OCI-LY3 (cell line): ENCODE results near the gene PPP1R37.

Source experiments
- H2AFZ ChIP-seq: fragments of 200-600, 300-600 bp; shearing (Covaris generic); 2 replicates; pipeline ENCODE4 v1.6.0; 2014; ENCODE audit warnings: antibody characterized with exemption, low read depth, low read length
- H3K27ac ChIP-seq: fragments of 200-600, 300-600 bp; sonication (generic); 2 replicates; pipeline ENCODE4 v1.5.1; 2014; ENCODE audit warnings: mild to moderate bottlenecking, low read length, moderate library complexity, mixed read lengths
- H3K27me3 ChIP-seq: fragments of 200-600, 300-600 bp; sonication (generic); 2 replicates; pipeline ENCODE4 v1.6.1; 2014; ENCODE audit warnings: low read depth, low read length, mixed read lengths
- H3K36me3 ChIP-seq: fragments of 200-600, 300-600 bp; sonication (generic); replicated peaks from 2 replicates; pipeline ENCODE3; 2014; ENCODE audit warnings: low read depth, low read length, mixed read lengths
- H3K4me1 ChIP-seq: fragments of 300-600, 200-600 bp; sonication (generic); 2 replicates; pipeline ENCODE4 v1.6.1; 2014; ENCODE audit warnings: low read length, mixed read lengths
- H3K4me2 ChIP-seq: fragments of 200-600, 300-600 bp; sonication (generic); 2 replicates; pipeline ENCODE4 v1.6.1; 2014; ENCODE audit warnings: low read length, mixed read lengths
- H3K4me3 ChIP-seq: fragments of 300-600, 200-600 bp; sonication (generic); 2 replicates; pipeline ENCODE4 v1.5.1; 2014; ENCODE audit warnings: antibody characterized with exemption, mild to moderate bottlenecking, low read length, moderate library complexity
- H3K79me2 ChIP-seq: fragments of 300-600, 200-600 bp; shearing (Covaris generic); 2 replicates; pipeline ENCODE4 v1.6.1; 2014; ENCODE audit warnings: mild to moderate bottlenecking, low read length, mixed read lengths
- H3K9ac ChIP-seq: fragments of 300-600, 200-600 bp; shearing (Covaris generic); 2 replicates; pipeline ENCODE4 v1.6.0; 2014; ENCODE audit warnings: mild to moderate bottlenecking, low read length, moderate library complexity
- H3K9me3 ChIP-seq: fragments of 200-600, 300-600 bp; shearing (Covaris generic); 2 replicates; pipeline ENCODE4 v1.6.1; 2014; ENCODE audit warnings: low read length, mixed read lengths; ENCODE audit not compliant: insufficient read depth
- H4K20me1 ChIP-seq: fragments of 200-600, 300-600 bp; sonication (generic); 2 replicates; pipeline ENCODE4 v1.6.1; 2016; ENCODE audit warnings: low read length, mixed read lengths; ENCODE audit not compliant: insufficient read depth
- CTCF ChIP-seq: fragments of 200-600, 300-600 bp; sonication (generic); IDR thresholded peaks from 2 replicates; pipeline ENCODE4 v1.5.1; 2014; ENCODE audit warnings: antibody characterized with exemption, low read length, low read depth
- EZH2phosphoT487 ChIP-seq: fragments of 200-600 bp; shearing (Covaris generic); IDR thresholded peaks from 2 replicates; pipeline ENCODE4 v1.6.1; 2018; ENCODE audit warnings: antibody characterized with exemption, mixed run types, low read depth

Gene PPP1R37

GRCh38 chr19:45128146-45128545, 35.2 kb downstream of the PPP1R37 start:
- Histone ChIP-seq H2AFZ (no peak overlapping the region), H4K20me1 (peaks cover 11% of the 10 kb centered on the region; the same call in 1 of the 2 replicates), H3K9me3 (no peaks in the 10 kb centered on the region), H3K4me2 (no peak overlapping the region), H3K36me3 (no peaks in the 10 kb centered on the region), H3K4me1 (peaks cover 4% of the 10 kb centered on the region), H3K9ac (no peak overlapping the region), H3K27ac (no peak overlapping the region), H3K27me3 (no peaks in the 10 kb centered on the region), H3K79me2 (peaks cover 27% of the 10 kb centered on the region), H3K4me3 (no peak overlapping the region)
- no peak for TF ChIP-seq CTCF
- no peak for TF ChIP-seq EZH2phosphoT487

DNA sequence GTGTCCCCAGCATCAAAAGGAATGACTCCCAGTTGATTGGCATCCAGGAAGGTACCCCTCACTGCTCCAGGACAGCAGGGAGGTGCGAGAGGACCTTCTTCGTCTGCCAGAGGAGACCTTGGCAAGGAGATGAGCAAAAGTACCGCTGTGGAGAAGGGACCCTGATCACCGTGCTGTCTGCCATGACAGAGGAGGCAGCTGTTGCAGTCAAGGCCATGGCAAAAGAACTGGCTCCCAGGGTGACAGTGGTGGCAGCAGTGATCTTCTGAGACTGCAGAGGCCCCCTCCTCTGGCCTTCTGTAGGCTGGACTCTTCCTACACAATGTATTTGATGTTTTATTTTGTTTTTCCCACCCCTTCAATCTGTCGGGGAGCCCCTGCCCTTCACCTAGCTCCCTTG, 35.8 kb downstream of the PPP1R37 start:
- H3K4me1 ChIP-seq, result peaks cover 4% of the 10 kb centered on the region
- no peaks in the 10 kb centered on the region for H3K27me3 ChIP-seq
- H3K4me2 ChIP-seq, result no peak overlapping the region
- no peak overlapping the region for H3K4me3 ChIP-seq
- H3K9ac ChIP-seq, result no peak overlapping the region
- H4K20me1 ChIP-seq, result peaks cover 9% of the 10 kb centered on the region; the same call in 1 of the 2 replicates
- H2AFZ ChIP-seq, result no peak overlapping the region
- no peak for TF ChIP-seq EZH2phosphoT487
- TF ChIP-seq CTCF, result no peak
- H3K27ac ChIP-seq, result no peak overlapping the region
- H3K79me2 ChIP-seq, result peaks cover 27% of the 10 kb centered on the region
- H3K36me3 ChIP-seq, result no peaks in the 10 kb centered on the region
- H3K9me3 ChIP-seq, result no peaks in the 10 kb centered on the region

DNA sequence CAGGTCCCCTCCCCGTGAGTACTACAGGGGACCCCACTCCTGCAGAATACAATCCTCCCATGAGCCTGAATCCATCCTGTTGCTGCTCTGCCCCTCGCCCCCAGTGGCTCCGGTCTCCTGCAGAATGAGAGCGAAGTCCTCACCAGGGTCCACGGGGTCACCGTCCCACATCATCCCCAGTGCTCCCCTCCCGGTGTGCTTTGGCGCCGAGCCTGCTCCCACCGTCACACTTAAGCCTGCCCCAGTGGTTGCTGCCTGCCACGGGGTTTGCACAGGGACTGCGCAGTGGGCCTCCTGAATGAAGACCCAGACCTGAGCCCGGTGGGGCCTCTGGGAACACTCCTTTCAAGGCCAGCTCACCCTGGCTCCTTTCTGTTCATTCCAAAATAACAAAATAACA, 37.3 kb downstream of the PPP1R37 start:
- Histone ChIP-seq H3K36me3 (peaks cover under 1% of the 10 kb centered on the region), H3K79me2 (peaks cover 26% of the 10 kb centered on the region), H4K20me1 (peaks cover 6% of the 10 kb centered on the region; the same call in 1 of the 2 replicates), H3K4me2 (no peak overlapping the region), H3K9ac (no peak overlapping the region), H3K4me3 (no peak overlapping the region), H3K27ac (no peak overlapping the region), H3K9me3 (no peaks in the 10 kb centered on the region), H2AFZ (no peak overlapping the region), H3K4me1 (peaks cover 4% of the 10 kb centered on the region), H3K27me3 (no peaks in the 10 kb centered on the region)
- TF ChIP-seq EZH2phosphoT487, result no peak
- no peak for TF ChIP-seq CTCF

DNA sequence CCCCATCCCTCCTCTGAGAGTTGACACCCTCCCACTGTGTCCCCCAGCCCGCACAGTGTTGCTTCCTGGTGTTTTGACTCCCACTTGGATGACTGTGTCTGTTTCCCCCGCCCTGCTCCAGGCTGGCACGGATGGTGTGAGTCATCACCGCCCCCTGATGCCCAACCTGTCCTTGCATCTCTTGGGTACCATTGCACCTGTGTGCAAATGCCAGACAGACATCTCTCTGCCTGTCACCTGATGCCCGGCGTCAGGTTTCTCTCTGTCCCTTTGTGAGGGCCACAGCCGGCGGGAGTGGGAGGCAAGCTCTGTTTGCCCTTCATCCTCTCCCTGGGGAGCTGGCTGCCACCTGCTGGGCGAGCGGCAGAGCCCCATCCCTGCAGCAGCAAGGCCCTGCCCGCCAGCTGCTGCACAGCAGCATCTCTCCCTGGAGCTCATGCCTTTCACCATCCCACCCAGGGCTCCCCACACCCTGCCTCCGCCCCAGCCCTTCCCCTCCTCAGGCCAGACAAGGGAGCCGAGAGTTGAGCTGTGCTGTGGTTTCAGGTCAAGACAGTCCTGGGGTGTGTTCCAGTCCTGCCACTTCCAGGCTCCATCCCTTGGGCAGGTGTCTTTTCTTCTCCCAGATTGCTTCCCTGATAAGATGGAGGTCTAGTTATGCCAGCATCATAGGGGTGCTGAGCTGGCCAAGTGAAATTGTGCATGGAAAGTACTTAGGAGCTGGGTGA, 38.1 kb downstream of the PPP1R37 start:
- Histone ChIP-seq H4K20me1 (no peaks in the 10 kb centered on the region; the same call in 1 of the 2 replicates), H3K79me2 (peaks cover 22% of the 10 kb centered on the region), H3K27ac (no peak overlapping the region), H3K9ac (no peak overlapping the region), H3K4me3 (no peak overlapping the region), H3K9me3 (no peaks in the 10 kb centered on the region), H3K4me2 (no peak overlapping the region), H3K36me3 (peaks cover 2% of the 10 kb centered on the region), H2AFZ (no peak overlapping the region), H3K4me1 (peaks cover 3% of the 10 kb centered on the region), H3K27me3 (no peaks in the 10 kb centered on the region)
- TF ChIP-seq CTCF (peak; percentile 58), EZH2phosphoT487 (no peak)
